OCI-LY7 (cell line): ENCODE measurements around the gene CTSC.

ENCODE experiments used
- EZH2phosphoT487 ChIP-seq: fragments of 200-600 bp; sonication (generic); IDR thresholded peaks from 2 replicates; pipeline ENCODE4 v1.6.1; 2018; ENCODE audit warnings: low read depth, borderline replicate concordance, mild to moderate bottlenecking, mixed run types, antibody characterized with exemption, low read length, moderate library complexity, mixed read lengths
- TF ChIP-seq, protein P1 (sequence below): fragments of 200-600 bp; sonication (generic); conservative IDR thresholded peaks from 2 replicates; pipeline ENCODE4 v1.5.1; 2014; ENCODE audit warnings: mild to moderate bottlenecking, antibody characterized with exemption, low read length, moderate library complexity, mixed read lengths

DNA sequence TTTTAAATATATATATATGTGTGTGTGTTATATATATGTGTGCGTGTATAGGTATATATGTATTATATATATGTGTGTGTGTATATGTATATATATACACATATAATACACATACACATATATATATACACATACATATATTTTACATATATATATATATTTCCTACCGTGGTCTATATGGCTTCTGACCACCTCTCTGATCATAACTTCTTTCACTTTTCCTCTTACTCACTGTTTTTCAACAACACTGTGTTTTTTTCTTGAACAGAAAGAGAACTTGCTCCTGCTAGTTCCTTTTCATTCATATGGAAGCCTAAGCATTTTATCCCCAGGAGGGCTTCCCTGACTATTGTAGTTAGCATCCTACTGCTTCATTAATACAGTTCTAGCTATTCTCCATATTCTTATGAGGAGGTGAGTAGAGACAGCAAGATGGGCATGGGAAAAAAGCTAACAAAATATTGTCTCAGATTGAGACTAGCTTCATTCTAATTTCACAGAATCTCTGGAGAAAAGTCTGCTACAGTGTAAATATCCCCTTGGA lies 38.5 kb upstream of the CTSC start:
- TF ChIP-seq, protein P1, sequence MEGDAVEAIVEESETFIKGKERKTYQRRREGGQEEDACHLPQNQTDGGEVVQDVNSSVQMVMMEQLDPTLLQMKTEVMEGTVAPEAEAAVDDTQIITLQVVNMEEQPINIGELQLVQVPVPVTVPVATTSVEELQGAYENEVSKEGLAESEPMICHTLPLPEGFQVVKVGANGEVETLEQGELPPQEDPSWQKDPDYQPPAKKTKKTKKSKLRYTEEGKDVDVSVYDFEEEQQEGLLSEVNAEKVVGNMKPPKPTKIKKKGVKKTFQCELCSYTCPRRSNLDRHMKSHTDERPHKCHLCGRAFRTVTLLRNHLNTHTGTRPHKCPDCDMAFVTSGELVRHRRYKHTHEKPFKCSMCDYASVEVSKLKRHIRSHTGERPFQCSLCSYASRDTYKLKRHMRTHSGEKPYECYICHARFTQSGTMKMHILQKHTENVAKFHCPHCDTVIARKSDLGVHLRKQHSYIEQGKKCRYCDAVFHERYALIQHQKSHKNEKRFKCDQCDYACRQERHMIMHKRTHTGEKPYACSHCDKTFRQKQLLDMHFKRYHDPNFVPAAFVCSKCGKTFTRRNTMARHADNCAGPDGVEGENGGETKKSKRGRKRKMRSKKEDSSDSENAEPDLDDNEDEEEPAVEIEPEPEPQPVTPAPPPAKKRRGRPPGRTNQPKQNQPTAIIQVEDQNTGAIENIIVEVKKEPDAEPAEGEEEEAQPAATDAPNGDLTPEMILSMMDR = no peak
- no peak for TF ChIP-seq EZH2phosphoT487
